ENCODE data around the gene FUBP1. TPM values are rescaled to one million over a fixed set of nuclear protein-coding genes. Genes with fewer than 3 reads are reported as not detected.
"Not testable (repeated sequence)": the region's sequence is repeated elsewhere in the genome, so short reads cannot be mapped to it uniquely, and the experiment has no call there.

The FUBP1 gene
- total RNA-seq, 1 experiment from 2014 or later = 208 TPM

DNA sequence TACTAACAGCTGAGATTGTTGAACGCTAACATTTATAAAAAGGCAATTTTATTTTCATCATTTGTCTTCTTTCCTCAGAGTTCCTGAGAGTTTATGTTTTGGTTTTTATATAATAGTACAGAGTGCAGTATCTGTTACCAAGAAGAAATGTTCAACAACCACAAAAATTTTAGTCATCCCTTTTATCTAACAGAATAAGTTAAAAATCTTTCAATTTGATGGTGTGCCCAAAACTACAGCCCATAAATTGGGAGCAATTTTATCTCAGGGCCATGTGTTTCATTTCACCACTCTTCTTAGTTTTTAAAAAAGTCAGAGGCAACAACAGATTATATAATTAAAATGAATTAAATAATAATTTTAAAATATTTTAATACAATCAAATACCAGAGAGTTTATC is 53.4 kb downstream of the FUBP1 start:
- Mint-ChIP-seq H3K36me3 (no peaks in the 10 kb centered on the region), H3K4me3 (no peak overlapping the region), H3K27ac (no peak overlapping the region), H3K9me3 (no peaks in the 10 kb centered on the region), H3K27me3 (ENCODE audit: low read depth) (no peaks in the 10 kb centered on the region), H3K4me1 (no peaks in the 10 kb centered on the region)
- peak; percentile 87 for TF ChIP-seq HMGA2 (CRISPR knock-in tag; IDR thresholded peaks at IDR 0.05)
- no peak for TF ChIP-seq NR2C2 (CRISPR knock-in tag; IDR thresholded peaks at IDR 0.05)
- ATAC-seq (no peak), DNase-seq (ENCODE audit: low spot score) (no peak)
- POLR2A ChIA-PET = no interaction called here
- CTCF ChIA-PET = interaction anchor here (1.1 kb wide), 1 partner anchor 127 kb away, joined by 3 read pairs; no protein-coding TSS in a partner anchor

DNA sequence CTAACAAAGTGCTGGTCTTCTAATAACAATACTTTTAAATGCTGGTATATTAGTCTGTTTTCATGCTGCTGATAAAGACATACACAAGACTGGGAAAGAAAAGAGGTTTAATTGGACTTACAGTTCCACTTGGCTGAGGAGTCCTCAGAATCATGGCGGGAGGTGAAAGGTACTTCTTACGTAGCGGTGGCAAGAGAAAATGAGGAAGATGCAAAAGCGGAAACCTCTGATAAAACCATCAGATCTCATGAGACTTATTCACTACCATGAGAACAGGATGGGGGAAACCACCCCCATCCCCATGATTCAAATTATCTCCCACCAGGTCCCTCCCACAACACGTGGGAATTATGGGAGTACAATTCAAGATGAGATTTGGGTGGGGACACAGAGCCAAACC is 60.0 kb downstream of the FUBP1 start:
- POLR2A ChIA-PET; ATAC-seq; DNase-seq (ENCODE audit: low spot score); H3K4me1 Mint-ChIP-seq; CTCF ChIA-PET; H3K27ac Mint-ChIP-seq; H3K4me3 Mint-ChIP-seq; H3K36me3 Mint-ChIP-seq; H3K27me3 Mint-ChIP-seq (ENCODE audit: low read depth); H3K9me3 Mint-ChIP-seq: not testable (repeated sequence)

DNA sequence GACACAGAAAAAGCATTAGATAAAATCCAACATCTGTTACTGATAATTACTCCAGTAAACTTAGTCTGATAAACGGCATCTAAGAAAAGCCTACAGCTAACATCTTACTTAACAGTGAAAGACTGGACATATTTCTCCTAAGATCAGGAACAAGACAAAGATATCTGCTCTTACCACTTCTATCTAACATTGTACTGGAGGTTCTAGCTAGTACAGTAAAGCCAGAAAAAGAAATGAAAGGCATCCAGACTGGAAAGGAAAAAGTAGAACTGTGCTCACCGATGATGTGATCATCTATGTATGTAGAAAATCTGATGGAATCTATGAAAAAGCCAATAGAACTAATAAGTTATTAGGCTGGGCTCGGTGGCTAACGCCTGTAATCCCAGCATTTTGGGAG is 68.8 kb downstream of the FUBP1 start:
- Mint-ChIP-seq H3K27ac (no peak overlapping the region), H3K36me3 (no peaks in the 10 kb centered on the region), H3K9me3 (no peaks in the 10 kb centered on the region), H3K4me1 (no peaks in the 10 kb centered on the region), H3K4me3 (no peak overlapping the region), H3K27me3 (ENCODE audit: low read depth) (no peaks in the 10 kb centered on the region)
- no peak for DNase-seq (ENCODE audit: low spot score)
- ChIA-PET POLR2A (interaction anchor here (0.7 kb wide), 1 partner anchor 1886 kb away, joined by 3 read pairs; no protein-coding TSS in a partner anchor), CTCF (interaction anchor here (1.5 kb wide), 1 partner anchor 10 kb away, joined by 4 read pairs; no protein-coding TSS in a partner anchor)
- TF ChIP-seq, protein P1, sequence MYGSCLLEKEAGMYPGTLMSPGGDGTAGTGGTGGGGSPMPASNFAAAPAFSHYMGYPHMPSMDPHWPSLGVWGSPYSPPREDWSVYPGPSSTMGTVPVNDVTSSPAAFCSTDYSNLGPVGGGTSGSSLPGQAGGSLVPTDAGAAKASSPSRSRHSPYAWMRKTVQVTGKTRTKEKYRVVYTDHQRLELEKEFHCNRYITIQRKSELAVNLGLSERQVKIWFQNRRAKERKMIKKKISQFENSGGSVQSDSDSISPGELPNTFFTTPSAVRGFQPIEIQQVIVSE (CRISPR knock-in tag; IDR thresholded peaks at IDR 0.05; ENCODE audit: borderline replicate concordance) = no peak
- TF ChIP-seq RORB (CRISPR knock-in tag; IDR thresholded peaks at IDR 0.05) (no peak), GABPB1 (CRISPR knock-in tag; IDR thresholded peaks at IDR 0.05) (no peak), IRF2 (CRISPR knock-in tag; IDR thresholded peaks at IDR 0.05; ENCODE audit: borderline replicate concordance, low read depth) (no peak), ZBTB21 (CRISPR knock-in tag; IDR thresholded peaks at IDR 0.05; ENCODE audit: borderline replicate concordance) (no peak), FOXJ3 (CRISPR knock-in tag; IDR thresholded peaks at IDR 0.05; ENCODE audit: borderline replicate concordance) (no peak), ZNF219 (CRISPR knock-in tag; IDR thresholded peaks at IDR 0.05; ENCODE audit: borderline replicate concordance) (no peak), ZNF121 (CRISPR knock-in tag; IDR thresholded peaks at IDR 0.05) (no peak)
- TF ChIP-seq, protein P2, sequence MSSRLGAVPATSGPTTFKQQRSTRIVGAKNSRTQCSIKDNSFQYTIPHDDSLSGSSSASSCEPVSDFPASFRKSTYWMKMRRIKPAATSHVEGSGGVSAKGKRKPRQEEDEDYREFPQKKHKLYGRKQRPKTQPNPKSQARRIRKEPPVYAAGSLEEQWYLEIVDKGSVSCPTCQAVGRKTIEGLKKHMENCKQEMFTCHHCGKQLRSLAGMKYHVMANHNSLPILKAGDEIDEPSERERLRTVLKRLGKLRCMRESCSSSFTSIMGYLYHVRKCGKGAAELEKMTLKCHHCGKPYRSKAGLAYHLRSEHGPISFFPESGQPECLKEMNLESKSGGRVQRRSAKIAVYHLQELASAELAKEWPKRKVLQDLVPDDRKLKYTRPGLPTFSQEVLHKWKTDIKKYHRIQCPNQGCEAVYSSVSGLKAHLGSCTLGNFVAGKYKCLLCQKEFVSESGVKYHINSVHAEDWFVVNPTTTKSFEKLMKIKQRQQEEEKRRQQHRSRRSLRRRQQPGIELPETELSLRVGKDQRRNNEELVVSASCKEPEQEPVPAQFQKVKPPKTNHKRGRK (CRISPR knock-in tag; IDR thresholded peaks at IDR 0.05; ENCODE audit: borderline replicate concordance) = no peak
- TF ChIP-seq, protein P3, sequence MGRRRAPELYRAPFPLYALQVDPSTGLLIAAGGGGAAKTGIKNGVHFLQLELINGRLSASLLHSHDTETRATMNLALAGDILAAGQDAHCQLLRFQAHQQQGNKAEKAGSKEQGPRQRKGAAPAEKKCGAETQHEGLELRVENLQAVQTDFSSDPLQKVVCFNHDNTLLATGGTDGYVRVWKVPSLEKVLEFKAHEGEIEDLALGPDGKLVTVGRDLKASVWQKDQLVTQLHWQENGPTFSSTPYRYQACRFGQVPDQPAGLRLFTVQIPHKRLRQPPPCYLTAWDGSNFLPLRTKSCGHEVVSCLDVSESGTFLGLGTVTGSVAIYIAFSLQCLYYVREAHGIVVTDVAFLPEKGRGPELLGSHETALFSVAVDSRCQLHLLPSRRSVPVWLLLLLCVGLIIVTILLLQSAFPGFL (CRISPR knock-in tag; IDR thresholded peaks at IDR 0.05; ENCODE audit: borderline replicate concordance) = no peak
- TF ChIP-seq, protein P4, sequence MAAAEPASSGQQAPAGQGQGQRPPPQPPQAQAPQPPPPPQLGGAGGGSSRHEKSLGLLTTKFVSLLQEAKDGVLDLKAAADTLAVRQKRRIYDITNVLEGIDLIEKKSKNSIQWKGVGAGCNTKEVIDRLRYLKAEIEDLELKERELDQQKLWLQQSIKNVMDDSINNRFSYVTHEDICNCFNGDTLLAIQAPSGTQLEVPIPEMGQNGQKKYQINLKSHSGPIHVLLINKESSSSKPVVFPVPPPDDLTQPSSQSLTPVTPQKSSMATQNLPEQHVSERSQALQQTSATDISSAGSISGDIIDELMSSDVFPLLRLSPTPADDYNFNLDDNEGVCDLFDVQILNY (CRISPR knock-in tag; IDR thresholded peaks at IDR 0.05) = no peak
- TF ChIP-seq, protein P5, sequence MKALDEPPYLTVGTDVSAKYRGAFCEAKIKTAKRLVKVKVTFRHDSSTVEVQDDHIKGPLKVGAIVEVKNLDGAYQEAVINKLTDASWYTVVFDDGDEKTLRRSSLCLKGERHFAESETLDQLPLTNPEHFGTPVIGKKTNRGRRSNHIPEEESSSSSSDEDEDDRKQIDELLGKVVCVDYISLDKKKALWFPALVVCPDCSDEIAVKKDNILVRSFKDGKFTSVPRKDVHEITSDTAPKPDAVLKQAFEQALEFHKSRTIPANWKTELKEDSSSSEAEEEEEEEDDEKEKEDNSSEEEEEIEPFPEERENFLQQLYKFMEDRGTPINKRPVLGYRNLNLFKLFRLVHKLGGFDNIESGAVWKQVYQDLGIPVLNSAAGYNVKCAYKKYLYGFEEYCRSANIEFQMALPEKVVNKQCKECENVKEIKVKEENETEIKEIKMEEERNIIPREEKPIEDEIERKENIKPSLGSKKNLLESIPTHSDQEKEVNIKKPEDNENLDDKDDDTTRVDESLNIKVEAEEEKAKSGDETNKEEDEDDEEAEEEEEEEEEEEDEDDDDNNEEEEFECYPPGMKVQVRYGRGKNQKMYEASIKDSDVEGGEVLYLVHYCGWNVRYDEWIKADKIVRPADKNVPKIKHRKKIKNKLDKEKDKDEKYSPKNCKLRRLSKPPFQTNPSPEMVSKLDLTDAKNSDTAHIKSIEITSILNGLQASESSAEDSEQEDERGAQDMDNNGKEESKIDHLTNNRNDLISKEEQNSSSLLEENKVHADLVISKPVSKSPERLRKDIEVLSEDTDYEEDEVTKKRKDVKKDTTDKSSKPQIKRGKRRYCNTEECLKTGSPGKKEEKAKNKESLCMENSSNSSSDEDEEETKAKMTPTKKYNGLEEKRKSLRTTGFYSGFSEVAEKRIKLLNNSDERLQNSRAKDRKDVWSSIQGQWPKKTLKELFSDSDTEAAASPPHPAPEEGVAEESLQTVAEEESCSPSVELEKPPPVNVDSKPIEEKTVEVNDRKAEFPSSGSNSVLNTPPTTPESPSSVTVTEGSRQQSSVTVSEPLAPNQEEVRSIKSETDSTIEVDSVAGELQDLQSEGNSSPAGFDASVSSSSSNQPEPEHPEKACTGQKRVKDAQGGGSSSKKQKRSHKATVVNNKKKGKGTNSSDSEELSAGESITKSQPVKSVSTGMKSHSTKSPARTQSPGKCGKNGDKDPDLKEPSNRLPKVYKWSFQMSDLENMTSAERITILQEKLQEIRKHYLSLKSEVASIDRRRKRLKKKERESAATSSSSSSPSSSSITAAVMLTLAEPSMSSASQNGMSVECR (CRISPR knock-in tag; IDR thresholded peaks at IDR 0.05; ENCODE audit: borderline replicate concordance) = no peak
- TF ChIP-seq, protein P6, sequence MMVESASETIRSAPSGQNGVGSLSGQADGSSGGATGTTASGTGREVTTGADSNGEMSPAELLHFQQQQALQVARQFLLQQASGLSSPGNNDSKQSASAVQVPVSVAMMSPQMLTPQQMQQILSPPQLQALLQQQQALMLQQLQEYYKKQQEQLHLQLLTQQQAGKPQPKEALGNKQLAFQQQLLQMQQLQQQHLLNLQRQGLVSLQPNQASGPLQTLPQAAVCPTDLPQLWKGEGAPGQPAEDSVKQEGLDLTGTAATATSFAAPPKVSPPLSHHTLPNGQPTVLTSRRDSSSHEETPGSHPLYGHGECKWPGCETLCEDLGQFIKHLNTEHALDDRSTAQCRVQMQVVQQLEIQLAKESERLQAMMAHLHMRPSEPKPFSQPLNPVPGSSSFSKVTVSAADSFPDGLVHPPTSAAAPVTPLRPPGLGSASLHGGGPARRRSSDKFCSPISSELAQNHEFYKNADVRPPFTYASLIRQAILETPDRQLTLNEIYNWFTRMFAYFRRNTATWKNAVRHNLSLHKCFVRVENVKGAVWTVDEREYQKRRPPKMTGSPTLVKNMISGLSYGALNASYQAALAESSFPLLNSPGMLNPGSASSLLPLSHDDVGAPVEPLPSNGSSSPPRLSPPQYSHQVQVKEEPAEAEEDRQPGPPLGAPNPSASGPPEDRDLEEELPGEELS (CRISPR knock-in tag; IDR thresholded peaks at IDR 0.05) = no peak
- TF ChIP-seq, protein P7, sequence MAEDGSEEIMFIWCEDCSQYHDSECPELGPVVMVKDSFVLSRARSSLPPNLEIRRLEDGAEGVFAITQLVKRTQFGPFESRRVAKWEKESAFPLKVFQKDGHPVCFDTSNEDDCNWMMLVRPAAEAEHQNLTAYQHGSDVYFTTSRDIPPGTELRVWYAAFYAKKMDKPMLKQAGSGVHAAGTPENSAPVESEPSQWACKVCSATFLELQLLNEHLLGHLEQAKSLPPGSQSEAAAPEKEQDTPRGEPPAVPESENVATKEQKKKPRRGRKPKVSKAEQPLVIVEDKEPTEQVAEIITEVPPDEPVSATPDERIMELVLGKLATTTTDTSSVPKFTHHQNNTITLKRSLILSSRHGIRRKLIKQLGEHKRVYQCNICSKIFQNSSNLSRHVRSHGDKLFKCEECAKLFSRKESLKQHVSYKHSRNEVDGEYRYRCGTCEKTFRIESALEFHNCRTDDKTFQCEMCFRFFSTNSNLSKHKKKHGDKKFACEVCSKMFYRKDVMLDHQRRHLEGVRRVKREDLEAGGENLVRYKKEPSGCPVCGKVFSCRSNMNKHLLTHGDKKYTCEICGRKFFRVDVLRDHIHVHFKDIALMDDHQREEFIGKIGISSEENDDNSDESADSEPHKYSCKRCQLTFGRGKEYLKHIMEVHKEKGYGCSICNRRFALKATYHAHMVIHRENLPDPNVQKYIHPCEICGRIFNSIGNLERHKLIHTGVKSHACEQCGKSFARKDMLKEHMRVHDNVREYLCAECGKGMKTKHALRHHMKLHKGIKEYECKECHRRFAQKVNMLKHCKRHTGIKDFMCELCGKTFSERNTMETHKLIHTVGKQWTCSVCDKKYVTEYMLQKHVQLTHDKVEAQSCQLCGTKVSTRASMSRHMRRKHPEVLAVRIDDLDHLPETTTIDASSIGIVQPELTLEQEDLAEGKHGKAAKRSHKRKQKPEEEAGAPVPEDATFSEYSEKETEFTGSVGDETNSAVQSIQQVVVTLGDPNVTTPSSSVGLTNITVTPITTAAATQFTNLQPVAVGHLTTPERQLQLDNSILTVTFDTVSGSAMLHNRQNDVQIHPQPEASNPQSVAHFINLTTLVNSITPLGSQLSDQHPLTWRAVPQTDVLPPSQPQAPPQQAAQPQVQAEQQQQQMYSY (CRISPR knock-in tag; IDR thresholded peaks at IDR 0.05) = no peak
- no peak for ATAC-seq

All from WTC11 (cell line).